Measurements from ENCODE around the gene ELAVL3.

Gene ELAVL3

DNA sequence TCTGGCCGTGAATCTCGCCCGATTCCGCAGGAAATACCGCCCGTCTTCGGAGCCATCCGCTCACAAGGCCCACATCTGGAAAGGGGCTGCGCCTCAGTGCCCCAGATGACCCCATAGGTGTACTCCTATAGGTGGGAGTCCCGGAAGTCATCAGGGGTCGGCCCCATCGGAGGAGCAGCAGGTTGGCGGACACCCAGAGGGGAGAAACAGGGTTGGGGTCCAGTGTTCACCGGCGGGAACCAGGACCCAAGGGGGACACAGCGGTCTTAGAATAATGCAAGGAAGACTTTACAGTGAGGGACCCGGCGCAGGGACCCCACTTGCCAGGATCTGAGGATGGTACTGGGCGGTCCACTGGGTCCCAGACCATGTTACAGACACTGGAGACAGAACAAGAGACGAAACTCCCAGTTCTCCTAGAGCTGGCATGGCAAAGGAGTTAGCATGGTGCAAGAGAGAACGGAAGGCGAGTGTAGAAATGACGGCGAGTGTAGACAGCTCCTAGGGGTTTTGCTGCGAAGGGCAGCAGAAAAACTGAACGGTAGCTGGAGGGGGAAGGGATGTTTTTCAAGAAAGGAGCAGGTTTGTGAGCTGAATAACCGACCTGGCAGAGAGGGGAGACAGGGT is 57.6 kb downstream of the ELAVL3 start:
- H3K27ac ChIP-seq = peak overlapping the region; percentile 79
- TF ChIP-seq ZFX (IDR thresholded peaks at IDR 0.05; ENCODE audit: borderline replicate concordance) = no peak
- TF ChIP-seq, protein P1, sequence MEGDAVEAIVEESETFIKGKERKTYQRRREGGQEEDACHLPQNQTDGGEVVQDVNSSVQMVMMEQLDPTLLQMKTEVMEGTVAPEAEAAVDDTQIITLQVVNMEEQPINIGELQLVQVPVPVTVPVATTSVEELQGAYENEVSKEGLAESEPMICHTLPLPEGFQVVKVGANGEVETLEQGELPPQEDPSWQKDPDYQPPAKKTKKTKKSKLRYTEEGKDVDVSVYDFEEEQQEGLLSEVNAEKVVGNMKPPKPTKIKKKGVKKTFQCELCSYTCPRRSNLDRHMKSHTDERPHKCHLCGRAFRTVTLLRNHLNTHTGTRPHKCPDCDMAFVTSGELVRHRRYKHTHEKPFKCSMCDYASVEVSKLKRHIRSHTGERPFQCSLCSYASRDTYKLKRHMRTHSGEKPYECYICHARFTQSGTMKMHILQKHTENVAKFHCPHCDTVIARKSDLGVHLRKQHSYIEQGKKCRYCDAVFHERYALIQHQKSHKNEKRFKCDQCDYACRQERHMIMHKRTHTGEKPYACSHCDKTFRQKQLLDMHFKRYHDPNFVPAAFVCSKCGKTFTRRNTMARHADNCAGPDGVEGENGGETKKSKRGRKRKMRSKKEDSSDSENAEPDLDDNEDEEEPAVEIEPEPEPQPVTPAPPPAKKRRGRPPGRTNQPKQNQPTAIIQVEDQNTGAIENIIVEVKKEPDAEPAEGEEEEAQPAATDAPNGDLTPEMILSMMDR (IDR thresholded peaks at IDR 0.05) = no peak

DNA sequence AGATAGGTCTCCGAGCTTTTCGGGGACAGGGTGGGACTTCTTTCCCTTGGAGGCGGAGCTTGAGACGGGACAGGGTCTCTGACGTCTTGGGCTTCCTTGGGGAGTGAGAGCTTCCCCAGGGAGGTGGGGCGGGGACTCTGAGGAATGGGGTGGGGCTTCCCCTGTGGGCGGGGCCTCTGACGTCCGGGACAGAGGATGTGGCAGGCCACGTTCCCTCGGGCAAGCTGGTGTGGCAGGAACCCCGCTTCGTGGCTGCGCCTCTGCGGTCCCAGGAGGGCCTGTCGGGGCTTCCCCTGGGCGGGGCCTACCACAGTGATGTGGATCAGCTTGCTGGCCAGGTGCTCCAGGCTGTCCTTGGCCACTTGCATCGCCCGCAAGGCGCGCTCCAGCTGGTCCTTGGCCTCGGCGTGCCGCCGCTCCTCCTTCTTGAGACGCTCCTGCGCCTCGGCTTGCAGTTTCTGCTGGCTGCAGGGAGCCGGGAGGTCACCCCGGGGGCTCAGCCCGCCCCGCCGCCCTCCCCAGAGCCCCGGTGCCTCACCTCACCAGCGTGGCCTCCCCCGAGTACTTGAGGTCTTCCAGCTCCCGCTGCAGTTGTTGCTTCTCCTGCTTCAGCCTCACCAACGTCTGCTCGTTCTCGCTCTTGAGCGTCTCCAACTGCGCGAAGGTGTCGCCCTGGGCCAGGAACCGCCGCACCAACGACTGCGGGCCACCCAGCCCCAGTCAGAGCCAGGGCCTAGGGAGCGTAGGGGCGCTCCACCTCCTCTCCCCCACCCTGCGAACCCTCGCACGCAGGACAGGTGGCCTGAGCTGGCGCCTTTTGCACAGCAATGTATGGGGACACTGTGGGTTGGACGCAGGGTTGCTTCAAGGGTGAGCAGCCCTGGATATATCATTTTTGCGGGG is 58.4 kb downstream of the ELAVL3 start:
- TF ChIP-seq, protein P1 (IDR thresholded peaks at IDR 0.05) = no peak
- no peak for TF ChIP-seq ZFX (IDR thresholded peaks at IDR 0.05; ENCODE audit: borderline replicate concordance)
- H3K27ac ChIP-seq = peak overlapping the region; percentile 79

DNA sequence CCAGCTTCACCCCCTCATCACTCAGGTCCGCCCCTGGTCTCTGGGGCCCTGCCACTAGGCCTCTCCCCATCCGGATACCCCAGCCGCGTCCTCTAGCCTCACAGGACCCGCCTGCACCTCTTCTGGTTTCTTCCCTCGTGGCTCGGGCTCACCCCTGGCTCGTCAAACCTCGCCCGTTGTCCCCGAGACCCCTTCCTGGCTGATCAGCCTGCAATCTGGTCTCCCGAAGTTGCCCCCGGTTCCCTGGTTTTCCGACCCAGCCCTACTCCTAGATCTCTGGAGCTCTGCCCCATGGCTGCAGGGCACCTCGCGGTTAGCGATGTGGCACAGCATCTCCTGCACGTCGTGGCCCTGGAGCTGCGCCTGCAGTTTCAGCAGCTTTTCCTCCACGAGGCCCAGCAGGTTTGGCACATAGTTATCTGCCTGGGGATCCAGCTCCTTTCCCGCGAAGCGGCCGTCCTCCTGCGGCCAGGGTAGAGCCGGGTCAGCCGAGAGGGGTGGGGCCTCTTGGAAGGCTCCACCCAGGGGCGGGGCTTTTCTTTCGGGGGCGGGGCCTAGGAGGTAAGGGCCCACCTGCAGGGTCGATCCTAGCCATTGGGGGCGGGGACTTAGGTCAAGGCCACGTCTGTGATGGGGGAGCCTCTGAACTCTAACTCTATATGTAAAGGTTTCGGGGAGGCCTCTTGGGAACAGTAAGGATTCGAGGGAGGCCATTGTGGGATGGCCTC is 59.3 kb downstream of the ELAVL3 start:
- H3K27ac ChIP-seq = peak overlapping the region; percentile 79
- TF ChIP-seq, protein P1 (IDR thresholded peaks at IDR 0.05) = no peak
- TF ChIP-seq ZFX (IDR thresholded peaks at IDR 0.05; ENCODE audit: borderline replicate concordance) = no peak

DNA sequence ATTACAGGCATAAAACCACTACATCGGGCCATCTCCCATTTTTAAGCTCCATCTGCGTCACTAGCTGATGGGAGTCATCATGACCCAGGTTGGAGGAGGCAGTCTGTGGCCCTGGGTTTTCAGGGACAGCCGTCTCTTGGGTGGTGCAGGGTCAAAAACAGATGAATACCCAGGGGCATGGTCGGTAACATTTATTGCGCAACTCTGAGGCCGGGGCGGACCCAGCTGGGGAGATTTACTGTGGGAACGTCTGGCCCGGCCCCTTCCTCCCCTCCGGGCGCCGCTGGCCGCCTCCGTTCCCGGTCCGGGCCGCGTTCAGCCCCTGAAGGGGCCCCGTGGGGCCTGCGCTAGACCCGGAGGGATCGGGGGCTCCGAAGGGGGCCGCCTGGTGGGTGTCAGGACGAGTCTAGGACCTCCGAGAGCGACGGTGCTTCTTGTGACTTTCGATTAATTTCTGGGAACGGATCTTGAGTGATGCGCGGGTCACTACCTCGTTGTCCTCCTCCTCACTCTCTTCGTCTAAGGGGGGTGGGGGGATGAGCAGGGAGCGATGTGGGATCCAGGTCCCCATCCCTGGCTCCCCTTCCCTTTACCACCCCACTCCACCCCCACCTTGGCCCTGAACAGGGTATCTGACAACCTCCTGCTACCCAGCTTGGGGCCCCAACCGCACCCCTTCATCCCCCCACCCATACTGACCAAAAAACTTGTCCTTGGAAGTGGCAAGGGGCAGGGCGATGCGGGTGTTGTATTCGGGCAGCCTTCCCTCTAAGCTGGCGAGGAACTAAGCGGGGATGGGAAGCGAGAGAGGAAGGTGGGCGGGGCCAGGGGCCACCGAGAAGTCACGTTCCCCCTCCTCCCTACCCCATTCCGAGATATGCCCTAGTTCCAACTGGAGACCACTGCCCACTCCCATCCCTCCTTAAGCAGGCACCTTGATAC is 60.1 kb downstream of the ELAVL3 start:
- TF ChIP-seq, protein P1 (IDR thresholded peaks at IDR 0.05) = no peak
- no peak for TF ChIP-seq ZFX (IDR thresholded peaks at IDR 0.05; ENCODE audit: borderline replicate concordance)
- H3K27ac ChIP-seq = peak overlapping the region; percentile 79

DNA sequence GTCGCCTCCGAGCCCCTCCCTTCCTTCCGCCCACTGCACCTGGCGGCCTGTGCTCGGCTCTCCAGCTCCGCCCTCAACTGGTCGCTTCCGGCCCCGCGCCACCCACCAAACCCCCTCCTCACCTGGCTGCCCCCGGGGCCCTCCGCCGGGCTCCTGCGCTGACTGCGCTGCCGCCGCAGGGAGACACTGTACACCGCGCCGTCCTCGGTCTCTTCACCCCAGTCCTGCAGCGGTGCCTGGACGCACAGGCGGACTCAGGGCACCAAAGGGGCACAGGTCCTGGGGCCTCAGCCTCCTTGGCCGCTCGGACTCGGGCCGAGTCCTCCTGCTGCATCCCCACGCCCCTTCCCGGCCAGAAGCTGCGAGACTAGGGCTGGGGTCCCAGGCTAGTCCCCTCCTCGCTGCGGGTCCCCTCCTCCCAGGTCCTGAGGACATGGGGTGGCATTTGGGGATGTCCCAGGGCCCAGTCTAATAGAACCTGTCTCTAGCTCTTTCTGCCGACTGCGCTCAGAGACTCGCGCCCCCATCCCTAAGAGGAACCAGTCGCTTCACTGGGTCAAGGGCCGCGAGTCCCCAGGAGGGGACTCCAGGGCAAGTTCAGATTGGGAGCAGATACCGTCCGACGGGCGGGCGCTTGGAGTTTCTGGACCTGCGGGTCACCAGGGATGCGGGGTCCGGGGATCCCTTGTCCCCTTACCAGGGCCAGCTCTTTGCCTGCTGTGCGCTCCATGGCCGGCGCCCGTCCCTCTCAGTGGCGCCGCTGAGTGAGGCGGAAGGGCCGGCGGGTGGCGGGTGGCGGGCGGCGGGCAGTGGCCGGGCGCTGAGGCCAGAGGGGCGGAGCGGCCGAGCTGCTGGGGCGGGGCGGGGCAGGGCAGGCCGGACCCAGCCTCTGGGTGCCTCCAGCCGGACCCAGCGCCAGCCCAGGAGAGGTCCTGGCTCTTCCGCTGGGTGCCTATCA is 62.0 kb downstream of the ELAVL3 start, which contains the start of gene RGL3:
Gene RGL3 (minus strand): TSS at position 766 of the 958 bp plus-strand sequence. CDS start 36 bp downstream, at position 730.
- peak within 1 kb of the TSS; percentile 82 for H3K27ac ChIP-seq
- TF ChIP-seq, protein P1 (IDR thresholded peaks at IDR 0.05) = no peak
